ENCODE data around the gene RAB6B. TPM values are rescaled to one million over a fixed set of nuclear protein-coding genes. Genes with fewer than 3 reads are reported as not detected.

Gene RAB6B
- total and polyA plus RNA-seq, 2 of the 8 experiments (the other 6 are each of a cell fraction or from before 2014, with no cell fraction given), result 7.9 to 15.6 TPM

DNA sequence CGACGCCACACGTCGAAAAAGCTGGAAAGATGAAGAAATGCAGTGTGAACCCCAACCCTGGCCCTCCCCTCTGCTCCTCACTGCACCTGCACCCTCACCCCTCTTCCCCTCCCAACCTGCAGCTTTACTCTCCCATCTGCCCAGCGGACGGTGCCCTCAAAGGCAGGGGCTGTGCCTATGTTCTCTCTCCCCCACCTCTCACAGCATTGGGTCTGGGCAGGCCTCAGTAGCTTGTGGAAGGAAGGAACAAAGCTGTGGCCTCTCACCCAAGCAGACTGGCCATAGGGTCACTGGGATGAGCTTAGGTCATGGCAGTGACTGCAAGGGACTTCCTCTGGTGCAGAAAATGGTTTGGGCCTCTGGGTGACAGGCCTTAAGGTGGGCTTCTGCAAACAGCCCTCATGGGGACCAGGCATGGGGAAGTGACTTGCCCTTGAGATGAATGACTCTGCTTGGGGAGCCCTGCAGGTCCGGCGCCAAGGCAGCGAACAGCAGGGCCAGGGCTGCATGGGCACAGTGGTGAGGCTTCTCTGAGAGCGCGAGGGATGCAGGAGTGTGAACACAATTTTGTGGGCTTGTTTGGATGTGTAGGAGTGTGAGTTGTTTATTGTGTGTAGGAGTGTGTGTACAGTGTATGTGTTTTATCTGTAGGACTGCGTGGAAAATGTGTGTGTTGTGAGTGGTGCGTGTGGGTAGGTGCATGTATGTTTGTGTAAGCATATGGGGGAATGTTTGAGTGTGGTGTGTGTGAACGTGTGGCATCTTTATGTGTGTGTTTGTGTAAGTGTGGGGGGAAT lies 60.9 kb downstream of the RAB6B start (continued):
- TF ChIP-seq SIN3A (conservative IDR thresholded peaks at IDR 0.05 in 1 of 2, IDR thresholded peaks at IDR 0.05 in 1 of 2; ENCODE audit: low read depth in 1 of 2, low read length in 2 of 2) (no peak), TAF7 (optimal IDR thresholded peaks at IDR 0.05; ENCODE audit: borderline replicate concordance, low read depth, low read length) (no peak), POU5F1 (IDR thresholded peaks at IDR 0.05; ENCODE audit: low read depth, low read length) (no peak), KDM5A (IDR thresholded peaks at IDR 0.05; ENCODE audit: low read length) (no peak)

Data from H1 (cell line).